HFFc6 (cell line): ENCODE measurements around the gene MADD. TPM values are rescaled to one million over a fixed set of nuclear protein-coding genes. Genes with fewer than 3 reads are reported as not detected.

Experiments
- DNase-seq: peaks from one replicate; pipeline ENCODE4 v3.0.0-alpha.2; 2018
- H3K27ac Mint-ChIP-seq: 2 replicates; pipeline ENCODE4 v1.8.0; 2020; ENCODE audit warnings: mild to moderate bottlenecking, mixed read lengths
- H3K27me3 Mint-ChIP-seq: 2 replicates; pipeline ENCODE4 v1.8.0; 2021; ENCODE audit warnings: mild to moderate bottlenecking, moderate library complexity, mixed read lengths; ENCODE audit not compliant: insufficient read depth
- H3K36me3 Mint-ChIP-seq: 2 replicates; pipeline ENCODE4 v1.8.0; 2021; ENCODE audit warnings: low read depth, mixed read lengths
- H3K4me1 Mint-ChIP-seq: 2 replicates; pipeline ENCODE4 v1.8.0; 2020; ENCODE audit warnings: low read depth, mixed read lengths
- H3K4me3 Mint-ChIP-seq: 2 replicates; pipeline ENCODE4 v1.8.0; 2020; ENCODE audit warnings: mild to moderate bottlenecking, moderate library complexity, mixed read lengths
- H3K9me3 Mint-ChIP-seq: 2 replicates; pipeline ENCODE4 v1.8.0; 2020; ENCODE audit warnings: mild to moderate bottlenecking, mixed read lengths
- total RNA-seq, 6 experiments: library from RNA; stranded (reverse); fragmentation: NEBNext Ultra II Directional; extraction: Animal tissue kit (Norgen Biotek cat#: 25700); gene quantifications; 2 replicates in 1 of 6; 3 replicates in 5 of 6; pipeline ENCODE4 v1.2.3, GENCODE V29; 2021
- TF ChIP-seq, protein P1 (sequence below): fragments of 200-600 bp; sonication (generic); IDR thresholded peaks from 2 replicates; pipeline ENCODE4 v1.5.0; 2021; ENCODE audit warnings: antibody characterized with exemption, mild to moderate bottlenecking

The MADD gene
- total RNA-seq, 6 experiments from 2014 or later = 22.4 to 30.5 (median 25.2) TPM

GRCh38 chr11:47349521-47350095, 79.7 kb downstream of the MADD start:
- no peaks in the 10 kb centered on the region for H3K4me1 Mint-ChIP-seq
- H3K9me3 Mint-ChIP-seq = no peaks in the 10 kb centered on the region
- H3K27ac Mint-ChIP-seq = no peak overlapping the region
- H3K36me3 Mint-ChIP-seq = no peaks in the 10 kb centered on the region
- H3K4me3 Mint-ChIP-seq = no peak overlapping the region
- DNase-seq = no peak
- H3K27me3 Mint-ChIP-seq = peaks cover 7% of the 10 kb centered on the region; the same call in 1 of the 2 replicates
- TF ChIP-seq, protein P1, sequence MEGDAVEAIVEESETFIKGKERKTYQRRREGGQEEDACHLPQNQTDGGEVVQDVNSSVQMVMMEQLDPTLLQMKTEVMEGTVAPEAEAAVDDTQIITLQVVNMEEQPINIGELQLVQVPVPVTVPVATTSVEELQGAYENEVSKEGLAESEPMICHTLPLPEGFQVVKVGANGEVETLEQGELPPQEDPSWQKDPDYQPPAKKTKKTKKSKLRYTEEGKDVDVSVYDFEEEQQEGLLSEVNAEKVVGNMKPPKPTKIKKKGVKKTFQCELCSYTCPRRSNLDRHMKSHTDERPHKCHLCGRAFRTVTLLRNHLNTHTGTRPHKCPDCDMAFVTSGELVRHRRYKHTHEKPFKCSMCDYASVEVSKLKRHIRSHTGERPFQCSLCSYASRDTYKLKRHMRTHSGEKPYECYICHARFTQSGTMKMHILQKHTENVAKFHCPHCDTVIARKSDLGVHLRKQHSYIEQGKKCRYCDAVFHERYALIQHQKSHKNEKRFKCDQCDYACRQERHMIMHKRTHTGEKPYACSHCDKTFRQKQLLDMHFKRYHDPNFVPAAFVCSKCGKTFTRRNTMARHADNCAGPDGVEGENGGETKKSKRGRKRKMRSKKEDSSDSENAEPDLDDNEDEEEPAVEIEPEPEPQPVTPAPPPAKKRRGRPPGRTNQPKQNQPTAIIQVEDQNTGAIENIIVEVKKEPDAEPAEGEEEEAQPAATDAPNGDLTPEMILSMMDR = no peak

GRCh38 chr11:47350315-47350714, 80.4 kb downstream of the MADD start:
- no peak for DNase-seq
- H3K4me3 Mint-ChIP-seq = no peak overlapping the region
- H3K9me3 Mint-ChIP-seq = no peaks in the 10 kb centered on the region
- H3K27me3 Mint-ChIP-seq = peaks cover 6% of the 10 kb centered on the region; the same call in 1 of the 2 replicates
- TF ChIP-seq, protein P1 = no peak
- no peaks in the 10 kb centered on the region for H3K36me3 Mint-ChIP-seq
- no peaks in the 10 kb centered on the region for H3K4me1 Mint-ChIP-seq
- H3K27ac Mint-ChIP-seq = no peak overlapping the region

GRCh38 chr11:47351156-47352126, 81.5 kb downstream of the MADD start:
- DNase-seq = no peak
- peaks cover 3% of the 10 kb centered on the region; the same call in 1 of the 2 replicates for H3K27me3 Mint-ChIP-seq
- no peak overlapping the region for H3K4me3 Mint-ChIP-seq
- no peaks in the 10 kb centered on the region for H3K36me3 Mint-ChIP-seq
- no peaks in the 10 kb centered on the region for H3K4me1 Mint-ChIP-seq
- no peaks in the 10 kb centered on the region for H3K9me3 Mint-ChIP-seq
- TF ChIP-seq, protein P1 = no peak
- no peak overlapping the region for H3K27ac Mint-ChIP-seq

DNA sequence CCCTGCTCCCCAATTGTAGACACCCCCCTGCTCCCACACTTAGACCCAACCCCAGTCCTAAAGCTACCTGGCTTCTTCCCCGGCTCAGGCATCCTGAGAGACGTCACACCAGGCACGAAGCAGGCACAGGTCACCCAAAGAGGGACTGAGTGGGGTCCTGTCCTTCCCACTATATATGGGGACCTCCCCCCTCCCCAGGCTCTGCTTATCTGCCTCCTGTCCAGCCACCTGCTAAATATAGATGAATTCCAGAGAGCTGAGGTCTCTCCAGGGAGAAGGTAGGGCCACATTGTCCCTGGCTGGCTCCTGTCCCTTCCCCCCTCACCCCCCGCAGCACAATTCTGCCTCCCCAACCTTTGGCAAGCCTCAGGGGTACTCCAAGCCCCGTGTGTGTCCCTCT, 82.6 kb downstream of the MADD start, which contains the start of gene MYBPC3:
TSS of gene MYBPC3 (minus strand) at position 147 of the 400 bp plus-strand sequence. CDS start at position 92, 55 bp downstream.
- no peak within 1 kb of the TSS for H3K4me3 Mint-ChIP-seq
- TF ChIP-seq, protein P1 = no peak
- H3K27ac Mint-ChIP-seq = no peak within 1 kb of the TSS
- no peaks in the 10 kb centered on the region for H3K9me3 Mint-ChIP-seq
- no peaks in the 10 kb centered on the region for H3K36me3 Mint-ChIP-seq
- peaks cover 3% of the 10 kb centered on the region; the same call in 1 of the 2 replicates for H3K27me3 Mint-ChIP-seq
- H3K4me1 Mint-ChIP-seq = no peaks in the 10 kb centered on the region
- no peak for DNase-seq

- Mint-ChIP-seq H3K27ac (0 out of 2 replicates have a peak overlapping the region, but pooled peaks have one; percentile 25), H3K36me3 (no peaks in the 10 kb centered on the region), H3K9me3 (no peaks in the 10 kb centered on the region), H3K4me1 (no peaks in the 10 kb centered on the region), H3K27me3 (no peaks in the 10 kb centered on the region; the same call in 1 of the 2 replicates), H3K4me3 (peak overlapping the region; percentile 55)
- DNase-seq = no peak
- TF ChIP-seq, protein P1 = no peak
These were observed 84.2 kb downstream of the MADD start for GRCh38 chr11:47353978-47354774.
